Large intestine (tissue), 1 donor: ENCODE measurements around the gene RAB20. TPM values are rescaled to one million over a fixed set of nuclear protein-coding genes. Genes with fewer than 3 reads are reported as not detected.

Experiments
- polyA plus RNA-seq: library from polyadenylated mRNA; unstranded; fragments of 120-200 nt; gene quantifications from one replicate; pipeline ENCODE4 v1.2.1, GENCODE V29; 2013

Gene RAB20
- polyA plus RNA-seq, 1 donor = 23.9 TPM

Other genes starting within 250 kb of the RAB20 start
- gene NAXD, start 53.8 kb upstream of the RAB20 start, polyA plus RNA-seq = 37.0 TPM
- gene CARS2, start 144.4 kb upstream of the RAB20 start, polyA plus RNA-seq = 88.6 TPM
- gene ING1, start 152.0 kb upstream of the RAB20 start, polyA plus RNA-seq = 15.1 TPM